Breast epithelium (tissue), 4 donors: ENCODE measurements around the gene SLC66A1. TPM values are rescaled to one million over a fixed set of nuclear protein-coding genes. Genes with fewer than 3 reads are reported as not detected.

ENCODE experiments used
- DNase-seq, 2 donors: peaks; one replicate each; pipeline ENCODE4 v3.0.0-alpha.2; 2019; ENCODE audit warnings: low spot score in 2 of 2
- H3K27ac ChIP-seq, 2 donors: fragments of 200-600 bp; sonication (generic) in 1 of 2; one replicate each; pipeline ENCODE4 v1.5.1; 2016 to 2019; ENCODE audit warnings: mild to moderate bottlenecking in 1 of 2
- H3K27me3 ChIP-seq, 2 donors: fragments of 200-600 bp; sonication (generic) in 1 of 2; one replicate each; pipeline versions ENCODE4 v1.5.1 to v1.6.0; 2017 to 2019; ENCODE audit warnings: control low read depth in 1 of 2, mild to moderate bottlenecking in 1 of 2
- H3K36me3 ChIP-seq: fragments of 200-600 bp; one replicate; pipeline ENCODE4 v1.5.1; 2019
- H3K4me1 ChIP-seq, 2 donors: fragments of 200-600 bp; sonication (generic); one replicate each; pipeline ENCODE4 v1.5.1; 2016 to 2019; ENCODE audit warnings: control low read depth in 1 of 2
- H3K4me3 ChIP-seq, 3 donors: fragments of 200-600 bp; sonication (generic); 1 replicate in 2 of 3; 2 replicates in 1 of 3; pipeline ENCODE4 v1.5.1; 2016 to 2019; ENCODE audit warnings: mild to moderate bottlenecking in 3 of 3, moderate library complexity in 2 of 3
- H3K9me3 ChIP-seq, 2 donors: fragments of 200-600 bp; sonication (generic) in 1 of 2; one replicate each; pipeline ENCODE4 v1.5.1; 2016 to 2019; ENCODE audit warnings: control low read depth in 1 of 2
- POLR2A ChIP-seq: fragments of 450-650 bp; IDR thresholded peaks from one replicate; pipeline ENCODE4 v1.6.1; 2016; ENCODE audit warnings: antibody characterized with exemption, mild to moderate bottlenecking, moderate library complexity
- POLR2AphosphoS5 ChIP-seq, 3 donors: sonication (generic); formaldehyde crosslinking; IDR thresholded peaks; one replicate each; pipeline ENCODE4 v1.6.1; 2017; ENCODE audit warnings: antibody characterized with exemption in 3 of 3
- intact Hi-C: fragments of 100-400 bp; cut with DNase I; formaldehyde crosslinking; loops from one replicate; pipeline ENCODE4 v1.15.1; 2023; ENCODE audit warnings: low total_unique reads
- total RNA-seq, 3 donors: library from RNA; depleted of rRNA; stranded (reverse); fragments of >200 nt; gene quantifications; one replicate each; pipeline ENCODE4 v1.1.0, GENCODE V29; 2016
- TF ChIP-seq, protein P1 (sequence below), 3 donors: fragments of 450-650 bp; IDR thresholded peaks; one replicate each; pipeline ENCODE4 v1.5.1; 2016 to 2017; ENCODE audit warnings: antibody characterized with exemption in 3 of 3, mild to moderate bottlenecking in 3 of 3, moderate library complexity in 3 of 3

The SLC66A1 gene
- total RNA-seq, 3 donors from 2014 or later: 6.2 to 13.9 (median 13.1) TPM

DNA sequence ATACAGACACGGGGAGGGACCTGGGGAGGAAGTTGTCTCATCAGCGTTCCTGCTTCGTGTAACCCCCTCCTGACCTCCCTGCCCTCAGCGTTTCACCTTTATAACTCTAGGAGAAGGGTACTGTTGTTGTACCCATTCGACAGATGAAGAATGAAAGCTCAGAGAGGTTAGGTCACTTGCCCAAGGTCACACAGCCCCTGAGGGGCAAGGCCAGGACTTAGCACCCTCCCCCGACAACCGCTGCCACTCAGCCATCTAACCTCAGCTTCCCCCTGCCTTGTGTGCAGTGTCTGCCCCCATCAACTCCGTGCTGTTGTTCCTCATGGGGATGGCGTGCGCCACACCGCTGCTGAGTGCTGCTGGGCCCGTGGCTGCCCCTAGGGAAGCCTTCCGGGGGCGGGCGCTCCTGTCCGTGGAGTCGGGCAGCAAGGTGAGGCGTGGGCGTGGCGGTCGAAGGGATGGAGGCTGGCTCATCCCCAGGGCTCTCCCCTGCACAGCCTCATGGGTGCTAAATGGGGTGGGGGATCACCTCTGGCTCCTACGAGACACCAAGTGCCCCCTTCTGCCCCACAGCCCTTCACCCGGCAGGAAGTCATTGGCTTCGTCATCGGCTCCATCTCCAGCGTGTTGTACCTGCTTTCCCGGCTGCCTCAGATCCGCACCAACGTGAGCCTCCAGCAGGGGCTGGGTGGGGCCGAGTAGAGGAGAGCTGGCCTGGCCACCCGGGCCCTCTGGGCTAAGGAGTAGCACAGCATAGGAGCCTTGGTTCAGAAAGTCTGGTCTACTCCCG lies 14.0 kb downstream of the SLC66A1 start:
- intact Hi-C loops: no loop called here
- no peaks in the 10 kb centered on the region for H3K36me3 ChIP-seq

DNA sequence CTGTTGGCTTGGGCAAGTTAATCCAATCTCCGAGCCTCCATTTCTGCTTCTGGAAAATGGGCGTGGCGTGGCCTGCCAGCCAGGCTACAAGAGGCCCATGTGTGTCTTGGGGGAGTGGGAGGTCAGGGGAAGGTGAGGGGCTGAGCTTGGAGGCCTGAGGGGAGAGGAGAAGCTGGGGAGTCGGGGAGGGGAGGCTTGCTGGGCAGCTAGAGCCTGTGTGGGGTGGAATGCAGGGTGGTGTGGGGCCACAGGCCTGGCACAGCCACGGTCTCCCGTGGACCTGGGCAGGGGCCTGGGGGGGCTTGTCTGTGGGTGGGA lies 14.6 kb downstream of the SLC66A1 start:
- Histone ChIP-seq H3K4me1 (no peaks in the 10 kb centered on the region), H3K27me3 (no peaks in the 10 kb centered on the region), H3K4me3 (no peak overlapping the region), H3K36me3 (no peaks in the 10 kb centered on the region), H3K9me3 (no peaks in the 10 kb centered on the region), H3K27ac (no peak overlapping the region)
- DNase-seq: no peak
- intact Hi-C loops: no loop called here
- TF ChIP-seq, protein P1, sequence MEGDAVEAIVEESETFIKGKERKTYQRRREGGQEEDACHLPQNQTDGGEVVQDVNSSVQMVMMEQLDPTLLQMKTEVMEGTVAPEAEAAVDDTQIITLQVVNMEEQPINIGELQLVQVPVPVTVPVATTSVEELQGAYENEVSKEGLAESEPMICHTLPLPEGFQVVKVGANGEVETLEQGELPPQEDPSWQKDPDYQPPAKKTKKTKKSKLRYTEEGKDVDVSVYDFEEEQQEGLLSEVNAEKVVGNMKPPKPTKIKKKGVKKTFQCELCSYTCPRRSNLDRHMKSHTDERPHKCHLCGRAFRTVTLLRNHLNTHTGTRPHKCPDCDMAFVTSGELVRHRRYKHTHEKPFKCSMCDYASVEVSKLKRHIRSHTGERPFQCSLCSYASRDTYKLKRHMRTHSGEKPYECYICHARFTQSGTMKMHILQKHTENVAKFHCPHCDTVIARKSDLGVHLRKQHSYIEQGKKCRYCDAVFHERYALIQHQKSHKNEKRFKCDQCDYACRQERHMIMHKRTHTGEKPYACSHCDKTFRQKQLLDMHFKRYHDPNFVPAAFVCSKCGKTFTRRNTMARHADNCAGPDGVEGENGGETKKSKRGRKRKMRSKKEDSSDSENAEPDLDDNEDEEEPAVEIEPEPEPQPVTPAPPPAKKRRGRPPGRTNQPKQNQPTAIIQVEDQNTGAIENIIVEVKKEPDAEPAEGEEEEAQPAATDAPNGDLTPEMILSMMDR (IDR thresholded peaks at IDR 0.05): no peak
- TF ChIP-seq POLR2A (no peak), POLR2AphosphoS5 (IDR thresholded peaks at IDR 0.05) (no peak)

More for the DNA sequence above, 14.0 kb downstream of the SLC66A1 start:
- TF ChIP-seq POLR2A: no peak
- no peak overlapping the region for H3K27ac ChIP-seq
- H3K27me3 ChIP-seq: no peaks in the 10 kb centered on the region
- no peaks in the 10 kb centered on the region for H3K4me1 ChIP-seq
- no peak for DNase-seq
- no peaks in the 10 kb centered on the region for H3K9me3 ChIP-seq
- H3K4me3 ChIP-seq: no peak overlapping the region

DNA sequence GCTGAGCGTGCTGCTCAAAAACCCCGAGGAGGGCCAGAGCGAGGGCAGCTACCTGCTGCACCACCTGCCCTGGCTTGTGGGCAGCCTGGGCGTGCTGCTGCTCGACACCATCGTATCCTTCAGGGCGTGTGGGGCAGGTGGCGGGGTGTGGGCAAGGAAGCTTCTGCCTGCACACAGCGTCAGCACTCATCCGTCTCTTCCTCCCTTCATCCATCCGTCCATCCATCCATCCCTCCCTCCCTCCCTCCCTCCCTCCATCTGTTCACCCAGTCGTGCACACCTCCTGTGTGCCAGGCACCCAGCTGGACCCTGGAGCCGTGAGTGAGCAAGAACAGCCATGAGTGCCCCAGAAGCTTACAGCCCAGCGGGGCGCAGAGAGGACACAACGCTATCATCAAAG lies 15.2 kb downstream of the SLC66A1 start:
- H3K4me3 ChIP-seq: no peak overlapping the region
- intact Hi-C loops: no loop called here
- no peak for TF ChIP-seq POLR2AphosphoS5 (IDR thresholded peaks at IDR 0.05)
- TF ChIP-seq, protein P1 (IDR thresholded peaks at IDR 0.05): no peak
- no peak for TF ChIP-seq POLR2A
- H3K4me1 ChIP-seq: no peaks in the 10 kb centered on the region
- no peak for DNase-seq
- no peaks in the 10 kb centered on the region for H3K36me3 ChIP-seq
- H3K9me3 ChIP-seq: no peaks in the 10 kb centered on the region
- H3K27ac ChIP-seq: no peak overlapping the region
- no peaks in the 10 kb centered on the region for H3K27me3 ChIP-seq

DNA sequence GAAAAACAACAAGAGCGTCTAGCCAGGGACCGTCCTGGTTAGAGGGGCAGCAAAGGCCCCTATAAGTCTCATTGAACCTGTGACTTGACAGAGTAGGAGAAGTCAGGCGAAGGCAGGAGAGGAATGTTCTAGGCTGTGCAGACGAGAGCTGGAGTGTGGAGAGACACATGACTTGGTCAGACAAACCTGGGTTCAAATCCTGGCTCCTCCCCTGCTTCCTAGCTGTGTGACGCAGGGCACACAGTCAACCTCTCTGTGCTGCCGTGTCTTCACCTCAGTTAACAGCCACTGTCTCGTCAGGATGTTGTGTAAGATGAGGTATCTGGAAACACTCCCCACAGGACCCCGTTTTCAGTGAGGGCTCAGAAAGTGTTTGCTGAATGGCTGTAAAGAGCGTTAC lies 15.6 kb downstream of the SLC66A1 start:
- no peak overlapping the region for H3K27ac ChIP-seq
- no peak for DNase-seq
- H3K4me1 ChIP-seq: no peaks in the 10 kb centered on the region
- no peaks in the 10 kb centered on the region for H3K9me3 ChIP-seq
- TF ChIP-seq POLR2A: no peak
- no peak for TF ChIP-seq POLR2AphosphoS5 (IDR thresholded peaks at IDR 0.05)
- TF ChIP-seq, protein P1 (IDR thresholded peaks at IDR 0.05): no peak
- no peaks in the 10 kb centered on the region for H3K27me3 ChIP-seq
- intact Hi-C loops: no loop called here
- no peak overlapping the region for H3K4me3 ChIP-seq
- H3K36me3 ChIP-seq: no peaks in the 10 kb centered on the region

DNA sequence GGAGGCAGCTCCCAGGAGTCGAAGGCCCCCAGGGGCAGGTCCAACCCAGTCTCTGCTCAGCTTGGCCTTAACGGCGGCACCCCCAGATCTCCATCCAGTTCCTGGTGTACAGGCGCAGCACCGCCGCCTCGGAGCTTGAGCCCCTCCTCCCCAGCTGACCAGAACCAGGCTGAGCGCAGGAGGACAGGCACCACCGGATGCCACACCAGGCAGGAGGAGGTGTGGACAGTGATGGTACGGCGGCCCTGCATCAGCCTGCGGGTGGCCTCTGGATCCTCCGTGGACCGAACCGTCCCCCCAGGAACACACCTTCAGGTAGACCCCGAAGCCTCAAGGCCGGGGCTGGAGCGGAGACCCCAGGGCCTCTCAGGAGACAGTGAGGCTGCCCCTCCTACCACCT lies 16.4 kb downstream of the SLC66A1 start:
- H3K9me3 ChIP-seq: no peaks in the 10 kb centered on the region
- no peaks in the 10 kb centered on the region for H3K4me1 ChIP-seq
- no peak for DNase-seq
- H3K27me3 ChIP-seq: no peaks in the 10 kb centered on the region
- TF ChIP-seq POLR2AphosphoS5 (IDR thresholded peaks at IDR 0.05) (no peak), POLR2A (no peak)
- TF ChIP-seq, protein P1 (IDR thresholded peaks at IDR 0.05): no peak
- no peak overlapping the region for H3K4me3 ChIP-seq
- no peaks in the 10 kb centered on the region for H3K36me3 ChIP-seq
- H3K27ac ChIP-seq: no peak overlapping the region
- intact Hi-C loops: no loop called here
